HG03159 (cell line): Measurements from ENCODE around the gene RAPGEF4.
"Not testable (repeated sequence)": the region's sequence is repeated elsewhere in the genome, so short reads cannot be mapped to it uniquely, and the experiment has no call there.

Source experiments
- ATAC-seq: cut with Tn5 transposase; IDR thresholded peaks from one replicate; pipeline ENCODE4 v1.9.1; 2021; ENCODE audit warnings: mild to moderate bottlenecking, moderate library complexity; ENCODE audit not compliant: unreplicated experiment

Gene RAPGEF4

DNA sequence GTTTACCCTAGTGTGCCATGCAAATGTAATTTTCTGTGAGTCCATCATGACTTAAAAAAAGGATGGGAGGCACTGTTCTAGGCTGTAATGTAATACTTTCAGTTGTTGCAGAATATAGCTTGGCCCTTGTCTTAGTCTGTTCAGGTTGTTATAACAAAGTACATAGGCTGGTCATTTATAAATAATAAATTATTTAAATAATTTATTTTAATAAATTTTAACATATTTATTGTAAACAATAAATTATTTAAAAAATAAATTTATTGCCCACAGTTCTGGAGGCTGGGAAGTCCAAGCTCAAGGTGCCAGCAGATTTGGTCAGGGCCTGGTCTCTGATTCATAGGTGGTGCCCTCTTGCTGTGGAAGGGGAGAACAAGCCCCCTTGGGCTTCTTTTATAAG is 35.2 kb downstream of the RAPGEF4 start:
- no peak for ATAC-seq

DNA sequence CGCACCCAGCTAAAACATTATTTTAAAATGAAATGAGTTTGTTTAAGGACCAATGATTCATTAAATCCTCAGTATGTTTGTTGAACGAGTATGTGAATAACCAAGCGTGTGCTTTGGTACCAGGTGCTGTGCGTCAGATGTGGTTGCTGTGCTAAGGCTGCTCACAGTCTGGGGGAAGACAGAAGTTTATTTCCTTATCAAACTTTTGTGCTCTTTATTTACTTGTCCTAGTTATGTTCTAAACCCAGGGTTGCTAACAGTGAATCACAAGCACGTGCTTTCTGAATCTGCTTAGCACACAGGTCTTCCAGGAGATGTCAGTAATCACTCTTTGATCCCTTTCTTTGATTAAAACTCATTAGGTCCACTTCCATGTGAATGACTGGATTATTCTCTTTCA is 37.0 kb downstream of the RAPGEF4 start:
- no peak for ATAC-seq

DNA sequence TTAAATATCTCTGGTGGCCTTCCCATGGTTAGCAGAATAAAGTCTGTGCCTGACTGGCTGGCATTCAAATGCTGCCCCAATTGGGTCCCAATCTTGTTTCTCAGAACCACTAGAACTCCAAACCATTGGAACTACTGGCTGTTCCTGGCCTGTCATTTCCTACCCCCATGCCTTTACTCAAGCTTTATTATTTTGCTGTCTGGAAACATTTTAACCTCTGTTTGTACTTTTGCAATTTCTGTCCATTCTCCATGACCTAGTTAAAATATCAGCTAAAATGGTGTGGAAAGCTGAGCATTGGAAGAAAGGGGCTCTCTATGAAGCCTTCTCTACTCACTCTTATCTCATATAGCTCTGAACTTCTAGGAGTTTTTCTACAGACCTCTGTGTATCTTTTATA is 38.7 kb downstream of the RAPGEF4 start:
- ATAC-seq: no peak

DNA sequence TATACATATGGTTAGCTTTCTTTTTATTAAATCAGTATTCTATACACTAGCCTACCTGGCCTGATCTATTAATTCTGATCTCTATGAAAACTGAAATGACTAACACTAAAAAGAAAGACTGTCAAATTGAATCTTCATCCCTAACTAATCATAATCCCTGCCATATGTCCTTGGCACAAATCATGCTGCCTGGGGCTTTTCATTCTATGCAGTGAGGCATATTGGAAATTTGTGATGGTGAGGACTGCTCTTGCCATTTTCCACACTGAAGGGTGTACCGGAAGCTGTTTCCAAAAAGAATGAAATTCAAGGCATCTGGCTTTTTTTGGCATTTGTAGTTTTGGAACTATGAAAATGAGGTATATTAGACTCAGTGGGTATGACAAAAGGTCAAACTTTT is 39.7 kb downstream of the RAPGEF4 start:
- no peak for ATAC-seq

DNA sequence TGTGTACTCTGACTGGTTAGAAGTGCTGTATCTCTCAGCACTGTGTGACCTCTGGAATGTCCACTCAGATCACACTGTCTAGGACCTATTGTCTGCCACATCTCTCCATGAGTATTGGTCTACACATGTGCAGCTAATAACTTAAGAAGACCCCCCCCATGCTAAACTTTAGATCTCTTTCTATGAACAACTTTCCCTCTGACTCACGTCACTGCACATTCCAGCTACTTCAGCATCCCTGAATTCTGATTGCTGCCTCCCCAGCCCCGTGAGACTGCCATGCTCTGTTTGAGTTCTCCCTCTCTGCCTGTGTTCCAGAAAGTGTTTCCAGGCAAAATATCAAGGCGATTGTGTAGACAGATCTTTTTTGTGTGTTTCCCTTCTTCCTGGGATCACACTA is 41.8 kb downstream of the RAPGEF4 start:
- ATAC-seq: no peak

DNA sequence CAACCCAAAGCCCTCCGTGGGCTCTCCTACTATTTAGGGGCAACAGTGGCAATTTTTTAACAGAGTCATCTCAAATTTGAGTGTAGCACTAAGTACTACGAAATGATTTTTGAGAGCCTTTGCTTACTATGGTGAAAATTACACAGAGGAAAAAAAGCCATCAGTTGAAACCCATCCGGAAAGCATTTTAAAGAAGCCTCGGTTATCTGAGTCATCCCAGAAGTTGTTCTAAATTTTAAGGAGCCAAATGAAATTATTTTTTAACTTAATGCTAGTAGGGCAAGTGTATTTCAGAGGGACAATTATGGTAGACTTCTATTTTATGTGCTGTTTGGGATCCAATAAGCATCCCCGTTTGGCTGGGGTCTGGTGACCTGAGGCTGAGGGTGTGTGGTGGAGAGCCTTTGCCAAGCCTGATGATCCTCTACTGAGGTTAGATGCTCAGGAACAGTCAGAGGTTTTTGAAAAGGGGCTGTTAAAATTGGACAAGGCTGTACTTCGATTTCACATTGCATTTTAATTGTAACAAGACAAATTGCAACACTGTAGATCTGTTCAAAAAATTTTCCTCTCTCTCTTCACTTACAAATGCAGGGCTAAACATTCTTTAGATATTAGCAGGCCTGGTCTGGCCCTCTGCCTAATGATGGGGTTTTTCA is 47.0 kb downstream of the RAPGEF4 start:
- ATAC-seq: no peak

DNA sequence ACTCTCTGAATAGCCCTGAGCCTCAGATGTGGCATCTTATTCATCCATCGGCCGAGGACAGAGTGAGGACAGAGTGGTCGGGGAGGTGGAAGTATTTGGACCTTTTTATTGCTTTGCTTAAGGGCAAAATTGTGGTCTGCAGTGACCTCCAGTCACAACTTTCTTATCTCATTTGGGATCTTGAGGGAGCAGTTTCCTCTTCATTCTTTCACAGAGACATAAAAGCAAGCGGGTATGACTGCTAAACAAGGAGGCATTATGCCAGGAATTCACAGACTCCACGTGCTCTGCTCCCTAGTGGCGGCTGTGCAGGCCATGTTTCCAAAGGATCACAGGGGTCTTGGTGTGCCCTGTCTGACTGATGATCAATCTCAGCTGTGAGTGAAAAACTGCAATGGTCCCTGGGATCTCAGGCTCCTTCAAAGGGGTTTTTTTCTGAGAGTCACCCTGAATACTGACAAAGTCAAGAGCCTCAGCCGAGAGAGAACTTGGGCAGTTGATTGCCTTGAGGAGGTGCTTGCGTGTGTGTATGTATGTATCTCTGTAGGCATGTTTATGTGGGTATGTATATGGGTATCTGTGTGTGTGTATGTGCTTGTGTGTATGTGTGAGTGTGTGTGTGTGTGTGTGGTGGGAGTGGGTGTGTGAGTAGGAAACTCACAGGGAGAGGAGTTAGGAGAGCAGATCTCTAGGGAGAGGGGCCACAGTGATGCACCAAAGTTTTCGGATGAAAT is 47.7 kb downstream of the RAPGEF4 start:
- ATAC-seq: no peak

DNA sequence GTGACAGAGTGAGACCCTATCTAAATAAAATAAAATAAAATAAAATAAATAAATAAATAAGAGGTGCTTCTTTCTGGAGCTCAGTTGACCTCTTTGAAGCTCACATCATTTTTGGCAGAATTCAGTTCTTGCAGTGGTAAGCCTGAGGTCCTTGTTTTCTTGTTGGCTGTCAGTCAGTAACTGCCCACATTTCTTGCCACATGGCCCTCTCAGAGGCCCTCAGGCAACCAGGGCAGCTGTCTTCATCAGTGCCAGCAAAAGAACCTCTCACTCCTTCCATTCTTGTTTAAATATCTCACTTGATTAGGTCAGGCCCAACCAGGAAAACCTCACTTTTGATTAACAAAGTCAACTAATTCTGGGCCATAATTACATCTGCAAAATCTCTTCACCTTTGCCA is 53.2 kb downstream of the RAPGEF4 start:
- ATAC-seq: no peak

DNA sequence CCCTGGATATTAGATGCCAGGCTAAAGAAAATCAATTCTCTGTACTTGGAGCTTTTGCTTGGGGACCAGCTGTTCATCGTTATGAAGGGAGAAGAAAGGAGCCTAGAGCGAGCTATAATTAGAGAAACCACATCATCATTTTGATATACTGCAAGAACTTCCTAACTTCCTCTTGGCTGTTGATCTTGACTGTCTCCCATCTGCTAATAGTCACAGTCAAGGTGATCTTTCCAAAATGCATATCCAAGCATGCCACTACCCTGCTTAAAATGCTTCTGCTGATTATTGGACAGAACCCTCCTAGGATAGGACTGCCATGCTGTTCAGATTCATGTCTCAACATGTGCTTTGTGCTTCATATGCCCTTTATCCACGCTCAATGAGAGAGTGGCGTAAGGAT is 54.8 kb downstream of the RAPGEF4 start:
- no peak for ATAC-seq

DNA sequence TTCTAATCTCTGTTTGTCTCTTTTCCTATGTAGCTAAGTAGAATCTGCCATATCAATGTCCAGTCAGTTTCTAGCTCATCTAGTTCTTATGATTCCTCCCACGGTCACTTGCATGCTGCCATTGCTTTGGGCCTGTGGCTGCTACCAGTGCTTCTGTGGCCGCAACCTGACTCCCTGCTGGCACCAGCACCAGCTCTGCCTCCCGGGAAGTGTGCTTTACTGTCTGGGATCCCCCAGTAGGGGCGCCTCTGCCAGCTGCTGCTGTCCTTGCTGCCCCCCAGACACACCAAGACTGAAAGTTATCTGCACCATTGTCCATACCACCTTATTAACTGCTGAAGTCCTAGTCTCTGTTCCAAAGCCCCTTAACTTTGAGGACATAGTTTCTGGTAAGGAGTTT is 56.3 kb downstream of the RAPGEF4 start:
- no peak for ATAC-seq

DNA sequence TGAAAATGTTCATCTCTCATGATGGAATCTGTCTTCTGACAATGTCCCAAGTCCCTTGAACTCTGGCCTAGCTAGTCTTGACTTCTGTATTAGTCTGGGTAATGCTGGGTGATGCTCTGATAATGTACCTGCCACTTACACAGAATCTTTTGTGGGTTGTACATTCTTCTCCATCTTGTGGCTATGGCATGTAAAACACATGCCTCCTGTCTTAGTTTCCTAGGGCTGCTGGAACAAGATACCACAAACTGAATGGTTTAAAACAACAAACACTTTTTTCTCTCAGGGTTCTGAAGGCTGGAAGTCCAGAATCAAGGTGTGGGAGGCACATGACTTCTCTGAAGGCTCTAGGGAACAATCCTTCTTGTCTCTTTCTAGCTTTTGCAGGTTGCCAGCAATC is 57.1 kb downstream of the RAPGEF4 start:
- no peak for ATAC-seq

DNA sequence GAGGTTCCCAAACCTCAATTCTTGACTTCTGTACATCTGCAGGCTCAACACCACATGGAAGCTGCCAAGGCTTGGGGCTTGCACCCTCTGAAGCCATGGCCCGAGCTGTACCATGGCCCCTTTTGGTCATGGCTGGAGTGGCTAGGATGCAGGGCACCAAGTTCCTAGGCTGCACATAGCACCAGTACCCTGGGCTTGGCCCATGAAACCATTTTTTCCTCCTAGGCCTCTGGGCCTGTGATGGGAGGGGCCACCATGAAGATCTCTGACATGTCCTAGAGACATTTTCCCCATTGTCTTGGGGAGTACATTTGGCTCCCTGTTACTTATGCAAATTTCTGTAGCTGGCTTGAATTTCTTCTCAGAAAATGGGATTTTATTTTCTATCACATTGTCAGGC is 67.7 kb downstream of the RAPGEF4 start:
- ATAC-seq: not testable (repeated sequence)

DNA sequence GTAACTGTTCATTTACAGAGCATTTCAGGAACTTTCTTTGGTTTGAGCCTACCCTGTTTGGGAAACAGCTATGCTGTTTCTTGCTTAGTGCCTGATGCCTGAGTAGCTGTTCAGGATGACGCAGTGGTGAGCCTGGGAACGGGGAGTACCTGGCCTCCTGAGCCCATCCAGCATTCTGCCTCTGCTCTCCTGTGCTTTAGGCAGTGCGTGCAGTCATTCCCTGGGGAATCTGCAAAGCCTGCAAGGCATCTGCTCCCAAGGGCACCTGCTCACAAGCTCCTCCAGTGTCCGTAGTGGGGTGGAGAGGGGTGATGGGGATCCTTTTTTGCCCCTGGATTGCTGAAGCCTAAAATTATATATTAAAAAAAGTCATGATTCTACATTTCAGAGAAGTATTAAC is 68.8 kb downstream of the RAPGEF4 start:
- ATAC-seq: no peak

DNA sequence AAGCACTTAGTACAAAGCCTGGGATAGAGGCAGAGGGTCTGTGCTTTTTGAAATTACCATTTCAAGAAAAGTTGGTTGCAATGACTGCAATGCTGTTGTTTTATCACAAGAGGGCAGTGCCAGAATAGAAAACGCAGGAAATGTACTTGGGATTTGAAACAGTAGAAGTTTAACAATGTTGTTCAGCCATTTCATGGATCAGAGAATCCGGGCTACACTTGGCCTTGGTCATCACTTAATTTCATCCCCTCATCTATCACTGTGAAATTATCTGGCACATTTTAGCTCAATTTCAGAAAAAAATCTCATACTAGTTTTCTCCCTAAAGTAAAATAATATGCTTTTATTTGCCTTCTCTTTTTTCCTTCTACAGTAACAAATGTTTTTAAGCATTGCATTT is 70.8 kb downstream of the RAPGEF4 start:
- no peak for ATAC-seq

DNA sequence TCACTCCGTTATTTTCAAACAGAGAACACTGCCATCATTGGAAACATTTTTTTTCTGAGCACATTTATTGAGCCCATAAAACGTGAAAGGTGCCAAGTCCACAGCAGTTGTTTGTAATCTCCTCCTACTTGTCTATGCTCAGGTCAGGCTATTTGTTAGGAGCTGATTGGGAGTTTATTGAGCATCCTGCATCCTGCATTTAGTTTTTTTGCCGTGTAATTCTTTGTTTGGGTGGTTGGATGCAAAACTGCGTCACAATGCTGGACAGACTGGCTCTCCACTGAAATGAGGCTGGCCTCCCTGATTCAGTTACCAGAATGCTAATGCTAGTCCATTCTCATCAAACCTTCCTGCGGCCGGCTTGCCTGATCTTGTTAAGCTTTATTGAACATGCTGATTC is 71.4 kb downstream of the RAPGEF4 start:
- ATAC-seq: no peak

DNA sequence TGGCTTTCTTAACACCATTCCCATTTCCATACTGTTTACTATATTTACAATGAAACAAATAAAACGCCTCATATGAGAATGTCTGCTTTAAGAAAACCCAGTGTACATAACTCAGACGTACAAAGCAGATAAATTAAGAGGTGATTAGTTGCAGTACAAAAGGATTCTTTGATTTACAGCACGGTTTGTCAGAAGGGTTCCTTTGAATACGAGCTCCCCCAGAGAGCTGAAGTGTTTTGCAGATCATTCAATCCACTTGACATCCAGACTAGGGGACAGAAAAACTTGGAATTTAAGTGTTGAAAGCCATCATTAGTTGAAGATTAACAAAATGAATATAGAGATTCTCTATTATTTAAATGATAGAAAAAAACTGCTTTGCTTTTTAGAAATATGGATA is 72.5 kb downstream of the RAPGEF4 start:
- ATAC-seq: no peak

DNA sequence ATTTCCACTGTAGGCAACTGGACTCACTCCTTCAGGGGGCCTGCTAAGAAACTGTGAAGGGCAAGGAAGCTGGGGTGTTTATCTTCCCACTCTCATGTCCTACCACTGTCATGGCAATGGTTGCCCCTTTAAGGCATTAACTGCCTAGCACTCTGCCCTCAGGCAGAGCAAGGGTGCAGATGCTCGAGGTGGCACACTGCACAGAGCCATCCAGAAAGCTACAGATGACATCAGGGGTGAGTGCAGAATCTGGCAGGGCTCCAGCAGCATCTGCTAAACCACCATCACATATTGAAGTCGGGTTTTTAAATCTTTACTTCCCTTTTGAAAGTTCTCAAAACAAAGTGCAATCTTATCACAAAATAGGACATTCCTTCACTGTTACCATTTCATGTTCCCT is 75.4 kb downstream of the RAPGEF4 start:
- ATAC-seq: no peak

DNA sequence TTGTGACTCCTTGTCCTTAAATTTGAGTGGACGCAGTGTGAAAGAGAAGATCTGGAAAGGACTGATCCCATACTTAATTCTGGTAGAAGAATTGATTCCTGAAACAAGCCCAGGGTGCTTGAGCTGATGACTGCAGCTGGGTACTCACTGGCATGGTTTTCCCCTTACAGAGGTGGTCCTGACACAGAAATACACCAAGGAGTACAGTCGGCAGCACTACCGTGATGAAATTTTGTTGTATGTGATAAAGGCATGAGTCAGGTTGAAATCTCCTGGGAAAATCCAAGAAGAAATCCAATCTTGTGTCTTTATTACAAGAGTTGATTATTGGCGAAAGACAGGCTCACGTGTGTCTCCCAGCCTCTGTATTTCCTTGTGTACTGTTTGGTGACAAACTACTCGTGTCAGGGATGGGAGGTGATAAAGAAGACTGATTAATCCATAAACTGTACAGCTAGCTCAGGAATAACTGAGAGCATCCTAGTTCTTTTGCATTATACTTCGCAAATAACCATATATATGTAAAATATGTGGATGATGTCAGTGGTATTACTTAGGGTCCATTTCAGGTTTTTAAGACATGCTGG is 76.6 kb downstream of the RAPGEF4 start:
- ATAC-seq: no peak

DNA sequence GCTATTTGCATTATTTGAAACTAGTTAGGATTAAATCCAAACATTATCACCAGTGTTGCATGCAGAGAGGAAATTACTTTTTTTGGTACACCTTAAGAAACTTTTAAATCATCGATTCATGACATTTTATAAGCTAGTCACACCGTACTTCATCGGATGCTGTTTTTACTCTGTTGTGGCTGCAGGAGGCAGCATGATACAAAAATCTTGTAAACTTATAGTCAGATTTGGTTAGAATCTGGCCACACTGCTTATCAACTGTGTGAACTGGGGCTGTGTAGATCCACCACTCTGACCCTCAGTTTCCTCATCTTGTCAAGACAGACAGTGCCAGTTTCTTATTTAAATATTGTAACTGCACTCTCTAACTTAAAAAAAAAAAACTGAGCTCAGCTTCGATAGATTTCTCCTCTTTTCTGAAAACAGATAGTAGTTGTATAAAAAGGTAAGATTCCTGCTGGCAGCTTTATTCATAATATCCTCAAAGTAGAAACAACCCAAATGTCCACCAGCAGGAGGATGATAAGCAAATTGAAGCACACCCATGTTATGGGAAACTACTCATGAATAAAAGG is 77.8 kb downstream of the RAPGEF4 start:
- no peak for ATAC-seq

DNA sequence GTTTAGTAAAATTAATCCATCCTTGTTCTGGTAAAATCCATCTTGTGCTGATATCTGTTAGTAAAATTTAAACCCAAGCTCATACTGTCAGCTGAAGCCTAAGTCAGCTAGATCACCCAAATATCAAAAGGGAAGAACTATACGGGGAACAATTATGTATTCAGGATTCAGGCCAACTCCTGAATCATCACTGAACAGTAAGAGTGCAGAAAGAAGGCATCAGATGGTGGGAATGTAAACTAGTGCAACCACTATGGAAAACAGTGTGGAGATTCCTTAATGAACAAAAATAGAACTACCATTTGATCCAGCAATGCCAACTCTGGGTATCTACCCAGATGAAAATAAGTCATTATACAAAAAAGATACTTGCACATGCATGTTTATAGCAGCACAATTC is 81.8 kb downstream of the RAPGEF4 start:
- ATAC-seq: no peak

DNA sequence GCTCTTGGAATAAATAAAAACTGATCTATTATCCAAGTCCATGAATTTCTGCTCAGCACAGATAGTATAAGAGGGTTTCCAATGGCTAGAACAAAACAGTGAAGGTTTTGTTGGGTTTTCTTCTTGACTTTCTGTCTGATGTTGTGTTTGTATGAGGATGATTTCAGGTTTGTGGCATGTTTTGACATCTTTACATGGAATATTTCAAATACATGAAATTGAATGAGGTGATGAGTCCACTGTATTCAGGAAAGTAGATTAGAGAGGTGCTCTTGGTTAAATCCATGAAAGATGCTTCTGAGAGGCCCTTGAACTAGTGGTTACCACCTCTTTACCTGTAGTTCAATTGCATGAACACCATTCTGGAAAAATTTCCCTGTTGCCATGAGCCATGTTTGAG is 84.3 kb downstream of the RAPGEF4 start:
- no peak for ATAC-seq
